Activated CD4-positive, CD25-positive, alpha-beta regulatory T cell treated with anti-CD3 and anti-CD28 coated beads, Interleukin-2, amount 50 U/mL, for 16 hours (primary cell): ENCODE measurements around the gene TMEM121.

Source experiments
- DNase-seq: peaks from one replicate; pipeline ENCODE4 v3.0.0-alpha.2; 2020; ENCODE audit warnings: low read depth, low spot score

TMEM121 gene

GRCh38 chr14:105487449-105487985, 38.9 kb upstream of the TMEM121 start:
- DNase-seq: no peak

- no peak for DNase-seq
Observed at GRCh38 chr14:105487986-105488777, 38.2 kb upstream of the TMEM121 start.

GRCh38 chr14:105488781-105489541, 37.4 kb upstream of the TMEM121 start:
- no peak for DNase-seq

GRCh38 chr14:105489542-105490266, 36.7 kb upstream of the TMEM121 start:
- peak; percentile 70 for DNase-seq

GRCh38 chr14:105490267-105490571, 36.2 kb upstream of the TMEM121 start:
- DNase-seq: no peak

- DNase-seq: peak; percentile 98
Observed at GRCh38 chr14:105490572-105491365, 35.6 kb upstream of the TMEM121 start, which contains the start of gene TEDC1. Gene TEDC1 (plus strand): TSS chr14:105491246. CDS start chr14:105491376, 130 bp downstream.

- DNase-seq: peak; percentile 76
Observed at GRCh38 chr14:105491366-105491973, 34.9 kb upstream of the TMEM121 start.

GRCh38 chr14:105492031-105492970, 34.1 kb upstream of the TMEM121 start:
- no peak for DNase-seq

GRCh38 chr14:105492971-105493871, 33.2 kb upstream of the TMEM121 start:
- no peak for DNase-seq

GRCh38 chr14:105493921-105494605, 32.3 kb upstream of the TMEM121 start:
- DNase-seq: no peak

GRCh38 chr14:105494606-105494929, 31.8 kb upstream of the TMEM121 start:
- DNase-seq: no peak

- no peak for DNase-seq
Observed at GRCh38 chr14:105495101-105495989, 31.0 kb upstream of the TMEM121 start.

- DNase-seq: no peak
Observed at GRCh38 chr14:105495990-105496830, 30.2 kb upstream of the TMEM121 start.

- DNase-seq: no peak
Observed at GRCh38 chr14:105496831-105497591, 29.4 kb upstream of the TMEM121 start.

GRCh38 chr14:105497671-105498429, 28.5 kb upstream of the TMEM121 start:
- no peak for DNase-seq
